ENCODE data around the gene OR2A25. TPM values are rescaled to one million over a fixed set of nuclear protein-coding genes. Genes with fewer than 3 reads are reported as not detected.
A peak's percentile ranks its signal among the peaks of the same experiment; 100 is the strongest.
"Not testable (repeated sequence)": the region's sequence is repeated elsewhere in the genome, so short reads cannot be mapped to it uniquely, and the experiment has no call there.

OR2A25 gene, protein sequence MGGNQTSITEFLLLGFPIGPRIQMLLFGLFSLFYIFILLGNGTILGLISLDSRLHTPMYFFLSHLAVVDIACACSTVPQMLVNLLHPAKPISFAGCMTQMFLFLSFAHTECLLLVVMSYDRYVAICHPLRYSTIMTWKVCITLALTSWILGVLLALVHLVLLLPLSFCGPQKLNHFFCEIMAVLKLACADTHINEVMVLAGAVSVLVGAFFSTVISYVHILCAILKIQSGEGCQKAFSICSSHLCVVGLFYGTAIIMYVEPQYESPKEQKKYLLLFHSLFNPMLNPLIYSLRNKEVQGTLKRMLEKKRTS
- polyA plus RNA-seq (ENCODE audit: insufficient read length) = 0.22 TPM
- long read RNA-seq, donor 1 = 0 reads
- long read RNA-seq, donor 2 = 0 reads
- long read RNA-seq, donor 3 = 0 reads
- long read RNA-seq, donor 4 = 0 reads
- long read RNA-seq, donor 5 = 0 reads
- long read RNA-seq, donor 6 = 0 reads
- long read RNA-seq, donor 7 = 0 reads
- long read RNA-seq, donor 8 = 0 reads

DNA sequence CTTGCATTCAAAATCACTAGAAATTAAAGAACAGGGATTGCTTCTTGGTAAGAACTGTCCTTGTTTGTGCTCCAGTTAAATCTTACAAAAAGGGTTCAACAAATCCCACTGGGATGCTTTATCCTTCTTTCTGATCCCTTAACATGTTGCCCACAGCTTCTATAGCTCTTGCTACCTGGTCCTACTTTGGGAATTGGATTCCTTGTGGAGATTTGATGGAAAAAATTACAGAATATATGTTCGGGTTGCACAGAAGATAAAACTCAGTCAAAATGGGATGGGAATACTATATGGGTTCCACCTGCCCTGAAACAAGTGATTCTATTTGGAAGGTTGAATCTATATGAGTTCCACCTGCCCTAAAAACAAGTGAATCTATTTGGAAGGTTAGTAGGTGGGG lies at the start of gene OR2A25:
TSS of gene OR2A25 (plus strand) at position 301 of the 400 bp plus-strand sequence. CDS start 4,409 bp downstream, outside the sequence.
- no peak for DNase-seq

DNA sequence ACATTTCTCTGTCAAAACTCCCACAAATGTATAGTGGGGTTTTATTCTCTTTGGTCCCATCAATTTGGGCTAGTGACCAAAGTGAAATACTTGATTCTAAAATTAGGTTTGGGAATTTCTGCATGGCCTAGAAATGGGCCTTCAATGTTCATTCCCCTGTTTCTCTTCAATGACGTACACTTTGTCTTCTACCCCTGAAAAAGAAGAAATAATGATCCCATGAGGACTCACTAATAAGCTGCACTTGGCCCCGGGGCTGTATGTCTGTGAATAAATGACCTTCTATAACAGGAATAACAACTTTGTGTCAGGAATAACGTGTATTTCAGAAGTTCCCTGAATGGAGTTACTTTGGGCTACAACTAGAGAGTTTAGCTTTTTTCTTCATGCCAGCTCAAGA lies 49.3 kb upstream of the OR2A25 start:
- no peak for DNase-seq

DNA sequence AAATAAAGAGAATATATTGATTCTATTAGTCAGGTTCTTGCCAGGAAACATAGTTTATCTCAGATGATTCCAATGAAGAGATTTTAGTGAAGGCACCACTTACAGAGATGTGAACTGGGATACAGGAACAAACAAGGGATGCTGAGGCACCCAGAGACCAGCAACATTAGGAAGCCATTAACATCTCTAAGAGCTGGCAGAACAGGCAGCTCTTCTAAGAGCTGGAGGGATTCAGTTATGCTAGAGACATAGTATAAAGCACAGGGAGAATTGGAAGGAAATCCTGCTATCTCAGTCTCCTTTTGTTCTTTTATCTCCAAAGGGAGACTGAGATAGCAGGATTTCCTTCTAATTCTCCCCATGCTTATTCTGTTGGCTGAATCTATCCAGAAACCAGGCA lies 47.4 kb upstream of the OR2A25 start:
- DNase-seq = no peak

DNA sequence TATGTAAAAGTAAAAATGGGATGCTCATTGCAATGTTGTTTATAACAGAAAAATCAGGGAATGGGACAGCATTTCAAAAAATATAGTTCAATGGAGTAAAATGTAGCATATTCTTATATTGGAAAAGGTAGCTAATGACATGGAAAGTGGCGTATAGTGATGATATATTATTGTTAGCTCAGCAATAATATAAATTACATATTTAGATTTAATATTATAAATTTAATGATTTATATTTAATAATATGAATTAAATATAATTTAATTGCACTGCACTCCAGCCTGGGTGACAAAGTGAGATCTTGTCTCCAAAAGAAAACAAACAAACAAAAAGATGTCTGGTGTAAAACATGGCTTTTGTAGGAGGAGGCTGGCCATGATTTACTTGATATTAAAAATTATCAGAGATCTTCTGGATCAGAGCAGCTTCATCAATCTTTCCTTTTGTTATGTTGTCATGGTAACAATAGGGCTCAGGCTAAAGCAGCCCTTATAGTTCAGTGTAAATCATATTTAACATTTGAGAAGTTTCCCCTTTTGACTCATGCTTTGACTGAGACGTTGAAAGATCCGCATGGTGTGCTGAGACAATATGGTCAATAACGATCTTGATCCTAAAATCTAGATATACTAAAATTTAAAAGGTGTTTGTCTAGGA lies 46.3 kb upstream of the OR2A25 start:
- no peak for DNase-seq

- DNase-seq = no peak
These were observed 45.4 kb upstream of the OR2A25 start for GRCh38 chr7:144024213-144024612.

GRCh38 chr7:144026203-144026883 lies 43.3 kb upstream of the OR2A25 start:
- DNase-seq = no peak

- DNase-seq = peak; percentile 24
These were observed 42.5 kb upstream of the OR2A25 start for GRCh38 chr7:144027070-144027469.

- no peak for DNase-seq
These were observed 41.6 kb upstream of the OR2A25 start for GRCh38 chr7:144027974-144028373.

GRCh38 chr7:144028547-144028946 lies 41.1 kb upstream of the OR2A25 start:
- no peak for DNase-seq

- DNase-seq = no peak
These were observed 37.1 kb upstream of the OR2A25 start for GRCh38 chr7:144032516-144032915.

DNA sequence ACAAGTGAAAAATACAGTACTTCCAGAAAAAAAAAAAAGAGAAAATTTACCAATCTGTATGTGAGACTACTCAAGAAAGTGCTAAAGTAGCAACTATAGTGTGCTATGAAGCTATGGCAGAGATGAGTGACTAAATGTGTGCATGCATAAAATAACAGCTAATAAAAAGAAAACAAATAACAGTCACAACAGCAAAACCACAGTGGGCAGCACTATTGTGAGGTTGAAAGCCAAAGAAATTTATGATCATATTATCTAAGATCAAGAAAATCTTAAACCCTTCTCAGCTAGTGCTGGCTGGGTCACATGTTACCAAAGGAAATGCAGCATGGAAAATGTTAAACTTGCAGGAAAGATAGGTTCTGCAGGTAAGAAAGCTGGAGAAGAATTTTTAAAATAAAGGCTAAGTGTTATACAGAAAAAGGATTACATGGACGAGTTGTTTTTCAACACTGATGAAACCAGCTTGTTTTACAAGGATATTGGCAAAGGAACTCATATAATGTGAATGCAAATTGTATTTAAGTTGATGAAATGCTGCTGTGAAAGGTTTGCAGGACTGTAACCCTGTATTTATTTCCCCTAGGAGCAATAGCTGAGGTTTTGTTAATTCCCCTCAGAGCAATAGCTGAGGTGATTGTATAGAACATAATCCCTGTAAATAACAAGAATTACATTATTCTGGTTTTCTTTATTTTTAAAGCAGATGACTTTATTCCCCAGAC lies 36.5 kb upstream of the OR2A25 start:
- DNase-seq = no peak

DNA sequence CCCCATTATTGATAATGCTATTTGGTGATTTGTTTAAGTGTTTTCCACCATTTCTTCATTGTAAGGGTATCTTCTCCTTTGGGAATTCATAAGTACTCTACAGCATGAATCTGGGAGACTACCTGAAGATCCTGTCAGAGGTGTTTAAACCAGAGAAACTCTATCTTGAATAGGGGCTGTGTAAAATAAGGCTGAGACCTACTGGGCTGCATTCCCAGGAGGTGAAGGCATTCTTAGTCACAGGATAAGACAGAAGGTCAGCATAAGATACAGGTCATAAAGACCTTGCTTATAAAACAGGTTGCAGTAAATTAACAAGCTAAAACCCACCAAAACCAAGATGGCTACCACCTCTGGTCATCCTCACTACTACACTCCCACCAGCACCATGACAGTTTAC lies 34.2 kb upstream of the OR2A25 start:
- no peak for DNase-seq

GRCh38 chr7:144036302-144036885 lies 33.2 kb upstream of the OR2A25 start:
- DNase-seq = no peak

GRCh38 chr7:144037414-144038035 lies 32.1 kb upstream of the OR2A25 start:
- no peak for DNase-seq

- no peak for DNase-seq
These were observed 30.7 kb upstream of the OR2A25 start for GRCh38 chr7:144038887-144039286.

DNA sequence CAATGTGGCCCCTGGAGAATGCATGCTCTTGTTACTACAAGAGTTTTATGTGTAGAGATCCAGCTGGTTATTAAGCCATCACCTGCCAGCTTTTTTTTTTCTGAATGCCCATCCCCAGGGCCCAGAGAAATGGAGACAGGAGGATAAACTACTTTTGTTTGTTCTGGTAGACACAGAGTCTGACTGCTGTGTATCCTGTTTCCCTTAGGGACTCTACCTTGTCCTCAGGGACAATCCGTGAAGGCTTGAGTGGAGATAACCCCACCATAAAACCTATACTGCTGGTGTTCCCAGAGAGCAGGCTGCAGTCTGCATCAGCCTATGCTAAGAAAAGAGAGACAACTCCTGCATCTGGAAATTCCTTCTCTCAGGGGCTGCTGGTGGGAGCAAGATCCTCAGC lies 21.0 kb upstream of the OR2A25 start, which contains the start of gene OR2A5:
TSS of gene OR2A5 (plus strand) at position 301 of the 400 bp plus-strand sequence. CDS start 1,454 bp downstream, outside the sequence.
- DNase-seq = no peak

DNA sequence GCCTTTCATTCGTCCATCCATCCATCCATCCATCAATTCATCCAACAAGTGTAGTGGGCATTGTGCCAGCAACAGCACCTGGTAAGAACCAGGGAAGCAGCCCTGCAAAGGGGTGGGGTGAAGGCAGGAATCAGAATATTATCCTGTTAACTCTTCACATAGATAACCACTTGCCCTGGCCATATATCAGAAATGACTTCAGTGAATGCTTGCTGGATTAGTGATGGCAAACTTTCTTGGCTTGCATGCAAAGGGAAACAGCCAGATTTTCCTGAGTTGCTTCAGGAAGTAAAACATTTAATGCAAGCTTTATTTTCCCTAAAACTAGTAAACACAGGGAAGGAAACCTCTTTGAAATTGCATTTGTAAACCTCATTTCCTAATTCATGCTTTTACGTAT lies 20.1 kb upstream of the OR2A25 start:
- no peak for DNase-seq

DNA sequence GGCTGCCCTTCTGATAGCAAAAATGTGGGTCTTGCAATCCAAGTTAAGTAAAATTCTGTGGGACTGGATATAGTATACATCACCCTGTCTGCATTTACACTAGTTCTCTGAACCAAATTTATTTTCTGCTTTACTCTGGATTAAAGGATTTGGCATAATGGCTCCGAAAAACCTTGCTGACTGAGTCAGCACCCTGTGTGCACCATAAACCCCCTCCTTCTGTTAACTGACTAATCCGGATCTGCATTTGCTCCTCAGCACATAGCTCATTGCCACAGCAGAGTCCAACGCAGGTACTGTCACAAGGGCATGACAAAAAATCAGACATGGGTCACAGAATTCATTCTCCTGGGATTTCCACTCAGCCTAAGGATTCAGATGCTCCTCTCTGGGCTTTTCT lies 19.5 kb upstream of the OR2A25 start:
- DNase-seq = no peak

DNA sequence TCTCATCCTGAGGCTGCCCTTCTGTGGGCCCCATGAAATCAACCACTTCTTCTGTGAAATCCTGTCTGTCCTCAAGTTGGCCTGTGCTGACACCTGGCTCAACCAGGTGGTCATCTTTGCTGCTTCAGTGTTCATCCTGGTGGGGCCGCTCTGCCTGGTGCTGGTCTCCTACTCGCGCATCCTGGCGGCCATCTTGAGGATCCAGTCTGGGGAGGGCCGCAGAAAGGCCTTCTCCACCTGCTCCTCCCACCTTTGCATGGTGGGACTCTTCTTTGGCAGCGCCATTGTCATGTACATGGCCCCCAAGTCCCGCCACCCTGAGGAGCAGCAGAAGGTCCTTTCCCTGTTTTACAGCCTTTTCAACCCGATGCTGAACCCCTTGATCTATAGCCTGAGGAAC lies 18.7 kb upstream of the OR2A25 start:
- DNase-seq = not testable (repeated sequence)

- DNase-seq = no peak
These were observed 11.7 kb upstream of the OR2A25 start for GRCh38 chr7:144057954-144058353.

- DNase-seq = no peak
These were observed 5.9 kb upstream of the OR2A25 start for GRCh38 chr7:144063710-144064109.

Measured in left kidney (tissue), 8 donors.